Adrenal gland (tissue), 19 donors: ENCODE measurements around the gene OR52N1. TPM values are rescaled to one million over a fixed set of nuclear protein-coding genes. Genes with fewer than 3 reads are reported as not detected.

Source experiments
- DNase-seq, 7 donors: peaks; one replicate each; pipeline ENCODE4 v3.0.0-alpha.2; 2019 to 2020
- H3K27ac ChIP-seq, 5 donors: fragments of 200-600 bp; sonication (generic) in 4 of 5; 1 replicate in 3 of 5; 2 replicates in 2 of 5; pipeline versions ENCODE4 v1.5.1 to v1.8.0; 2016 to 2020; ENCODE audit warnings: mild to moderate bottlenecking in 1 of 5
- H3K27me3 ChIP-seq: fragments of 200-600 bp; 2 replicates; pipeline ENCODE4 v1.8.0; 2021
- H3K36me3 ChIP-seq, 2 donors: fragments of 200-600 bp; replicated peaks in 1 of 2; 1 replicate in 1 of 2; 2 replicates in 1 of 2; pipeline versions ENCODE4 v1.5.1 to v1.8.0; 2018 to 2022
- H3K4me1 ChIP-seq, 2 donors: fragments of 200-600 bp; replicated peaks in 1 of 2; 1 replicate in 1 of 2; 2 replicates in 1 of 2; pipeline versions ENCODE4 v1.5.1 to v1.8.0; 2018 to 2021
- H3K4me3 ChIP-seq, 4 donors: fragments of 200-600 bp; sonication (generic) in 3 of 4; one replicate each; pipeline ENCODE4 v1.5.1; 2016 to 2018
- H3K9me3 ChIP-seq, 3 donors: fragments of 200-600 bp; sonication (generic) in 1 of 3; replicated peaks in 1 of 3; 1 replicate in 2 of 3; 2 replicates in 1 of 3; pipeline versions ENCODE4 v1.5.1 to v1.8.0; 2016 to 2021
- CTCF ChIP-seq, 6 experiments: fragments of 450-650 bp in 4 of 6; fragments of 200-600 bp in 2 of 6; sonication (generic) in 1 of 6; IDR thresholded peaks; 1 replicate in 5 of 6; 2 replicates in 1 of 6; pipeline versions ENCODE4 v1.5.1 to v1.8.0; 2016 to 2021; ENCODE audit warnings: antibody characterized with exemption in 6 of 6, mild to moderate bottlenecking in 2 of 6, moderate library complexity in 1 of 6
- POLR2A ChIP-seq, 2 donors: fragments of 450-650 bp; IDR thresholded peaks; one replicate each; pipeline ENCODE4 v1.6.1; 2017; ENCODE audit warnings: antibody characterized with exemption in 2 of 2, mild to moderate bottlenecking in 2 of 2, moderate library complexity in 1 of 2
- WGBS, 4 donors: extraction: QIAGEN DNeasy Blood & Tissue Kit in 2 of 4; methylation state at CpG; one replicate each; pipeline versions ENCODE4 v1.1.5 to v1.1.7; 2013 to 2017; 5-methylcytosine and 5-hydroxymethylcytosine counted together
- intact Hi-C, 2 donors: fragments of 100-400 bp; cut with DNase I; formaldehyde crosslinking; loops; one replicate each; pipeline versions ENCODE4 v1.14.1 to v1.15.0; 2022 to 2023
- long read RNA-seq, 10 donors: library from polyadenylated mRNA in 3 of 10; unstranded in 2 of 10; stranded (forward) in 1 of 10; transcript quantifications; one replicate each; pipeline ENCODE4 v2.0.0 and lab custom pipeline, GENCODE V29; 2021 to 2026
- polyA plus RNA-seq, 3 donors: library from polyadenylated mRNA; stranded (reverse); fragments of 200-250 nt in 2 of 3; fragments of 350-450 nt in 1 of 3; fragmentation: Illumina TruSeq in 1 of 3; extraction: RNeasy Lipid Tissue Mini Kit (QIAGEN cat#74804) in 1 of 3; gene quantifications; one replicate each; pipeline ENCODE4 v1.2.3, GENCODE V29; 2013 to 2014
- total RNA-seq, 9 donors: library from RNA; depleted of rRNA in 4 of 9; stranded (reverse); fragments of >200 nt in 4 of 9; fragments of 120-200 nt in 1 of 9; fragmentation: NEBNext Ultra II Directional in 1 of 9; extraction: Animal tissue kit (Norgen Biotek cat#: 25700) in 1 of 9; gene quantifications; one replicate each; pipeline versions ENCODE4 v1.1.0 to v1.2.4, GENCODE V29; 2013 to 2023
- donor health status: healthy with polysubstance abuse.
- donor health status: Bipolar disorder and iron deficiency.
- donor health status: DM: yes; HTN: yes; CAD: no.
- donor health status: DM: no; HTN: no; CAD: no.
- donor health status: DM: no; HTN: no; CAD: no.
- donor health status: DM: yes; HTN: yes; CAD: no.

OR52N1 gene
- total RNA-seq (not detected), polyA plus RNA-seq (not detected)
- long read RNA-seq, donor 1, result 0 reads
- long read RNA-seq, donor 2, result 0 reads
- long read RNA-seq, donor 3, result 0 reads
- long read RNA-seq, donor 4, result 0 reads
- long read RNA-seq, donor 5, result 0 reads
- long read RNA-seq, donor 6, result 0 reads
- long read RNA-seq, donor 7, result 0 reads
- long read RNA-seq, donor 8, result 0 reads
- long read RNA-seq, donor 9, result 0 reads
- long read RNA-seq, donor 10, result 0 reads

GRCh38 chr11:5791165-5791564 is at the start of gene OR52N1:
OR52N1 (minus strand) TSS chr11:5791265; CDS start chr11:5788816, 2,449 bp downstream.
- TF ChIP-seq CTCF (IDR thresholded peaks at IDR 0.05) (no peak), POLR2A (IDR thresholded peaks at IDR 0.05) (no peak)
- intact Hi-C loops, result no loop called here
- no peaks in the 10 kb centered on the region for H3K4me1 ChIP-seq
- no peaks in the 10 kb centered on the region for H3K36me3 ChIP-seq
- no peak within 1 kb of the TSS for H3K4me3 ChIP-seq
- no peak for DNase-seq
- 67 to 77% (median 71%) methylated on average over 3 of the region's 3 CpGs for WGBS, 4 donors
- H3K27ac ChIP-seq, result no peak within 1 kb of the TSS
- no peaks in the 10 kb centered on the region for H3K9me3 ChIP-seq
- H3K27me3 ChIP-seq, result no peaks in the 10 kb centered on the region

DNA sequence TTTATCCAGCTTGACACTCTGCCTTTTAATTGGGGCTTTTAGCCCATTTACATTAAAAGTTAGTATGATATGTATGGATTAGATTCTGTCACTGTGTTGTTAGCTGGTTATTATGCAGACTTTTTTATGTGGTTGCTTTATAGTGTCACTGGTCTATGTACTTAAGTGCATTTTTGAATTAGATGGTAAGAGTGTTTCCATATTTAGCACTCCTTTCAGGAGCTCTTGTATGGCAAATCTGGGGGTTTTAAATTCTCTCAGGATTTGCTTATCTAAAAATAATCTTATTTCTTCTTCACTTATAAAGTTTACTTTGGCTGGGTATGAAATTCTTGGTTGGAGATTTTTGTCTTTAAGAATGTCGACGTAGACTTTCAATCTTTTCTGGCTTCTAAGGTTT is 46.6 kb upstream of the OR52N1 start:
- H3K27ac ChIP-seq, result no peak overlapping the region
- no peaks in the 10 kb centered on the region for H3K36me3 ChIP-seq
- H3K4me1 ChIP-seq, result no peaks in the 10 kb centered on the region
- H3K4me3 ChIP-seq, result no peak overlapping the region
- H3K9me3 ChIP-seq, result no peaks in the 10 kb centered on the region
- no peaks in the 10 kb centered on the region for H3K27me3 ChIP-seq
- intact Hi-C loops, result no loop called here
- no peak for DNase-seq
- WGBS, 4 donors, result 74 to 97% (median 83%) methylated on average over 2 of the region's 2 CpGs
- no peak for TF ChIP-seq POLR2A (IDR thresholded peaks at IDR 0.05)

DNA sequence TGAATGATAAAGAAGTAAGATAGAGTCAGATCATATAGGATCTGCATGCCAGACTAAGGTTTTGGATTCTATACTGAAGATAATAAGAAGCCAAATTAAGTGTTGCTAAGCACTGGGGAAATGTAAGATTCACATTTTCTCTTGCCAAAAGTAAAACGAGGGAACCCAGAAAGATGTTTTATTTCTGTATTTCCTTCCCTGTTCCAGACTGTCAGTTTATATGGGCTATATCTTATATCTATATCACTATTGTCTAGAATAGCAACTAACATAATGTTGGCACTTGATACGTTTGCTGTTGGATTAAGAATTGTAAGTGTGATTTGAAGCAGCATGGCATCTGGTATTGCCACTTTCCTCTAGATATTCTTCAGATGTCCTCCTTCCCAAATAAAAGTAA is 42.4 kb upstream of the OR52N1 start:
- intact Hi-C loops, result no loop called here
- TF ChIP-seq POLR2A (IDR thresholded peaks at IDR 0.05) (no peak), CTCF (IDR thresholded peaks at IDR 0.05) (no peak)
- Histone ChIP-seq H3K4me3 (no peak overlapping the region), H3K27me3 (no peaks in the 10 kb centered on the region), H3K27ac (no peak overlapping the region), H3K36me3 (no peaks in the 10 kb centered on the region), H3K9me3 (no peaks in the 10 kb centered on the region), H3K4me1 (no peaks in the 10 kb centered on the region)
- 40 to 50% (median 46%) methylated on average over 2 of the region's 2 CpGs for WGBS, 4 donors
- DNase-seq, result no peak

DNA sequence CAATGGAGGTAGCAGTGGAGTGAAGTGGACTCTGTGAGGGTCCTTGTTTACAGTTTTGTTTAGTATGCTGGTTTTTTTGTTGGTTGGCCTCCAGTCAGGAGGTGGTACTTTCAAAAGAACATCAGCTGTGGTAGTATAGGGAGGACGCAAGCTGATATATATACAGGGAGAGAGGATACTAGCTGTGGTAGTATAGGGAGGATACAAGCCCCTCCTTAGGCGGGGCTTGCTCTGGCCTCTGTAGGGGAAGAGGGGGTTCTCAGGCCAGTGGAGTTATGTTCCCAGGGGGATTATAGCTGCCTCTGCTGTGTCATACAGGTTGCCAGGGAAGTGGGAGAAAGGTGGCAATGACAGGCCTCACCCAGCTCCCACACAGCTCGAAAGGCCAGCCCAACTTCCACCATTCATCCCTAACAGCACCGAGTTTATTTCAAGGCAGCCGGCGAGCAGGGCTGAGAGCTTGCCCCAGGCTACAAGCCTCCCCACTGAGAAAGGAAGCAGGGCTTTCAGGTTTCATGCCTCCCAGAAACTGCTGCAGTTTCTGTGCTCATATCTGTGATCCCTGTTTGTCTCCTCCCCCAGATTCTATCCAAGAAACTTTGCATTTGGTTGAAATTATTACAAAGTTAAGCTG is 40.2 kb upstream of the OR52N1 start:
- no peaks in the 10 kb centered on the region for H3K4me1 ChIP-seq
- DNase-seq, result no peak
- H3K36me3 ChIP-seq, result no peaks in the 10 kb centered on the region
- H3K4me3 ChIP-seq, result no peak overlapping the region
- intact Hi-C loops, result no loop called here
- H3K27me3 ChIP-seq, result no peaks in the 10 kb centered on the region
- no peak overlapping the region for H3K27ac ChIP-seq
- TF ChIP-seq CTCF (IDR thresholded peaks at IDR 0.05) (no peak), POLR2A (IDR thresholded peaks at IDR 0.05) (no peak)
- WGBS, 4 donors, result 70 to 81% (median 76%) methylated on average over 6 of the region's 6 CpGs
- no peaks in the 10 kb centered on the region for H3K9me3 ChIP-seq
